GM23338 (cell line): Measurements from ENCODE around the gene CDK17.

Experiments
- CTCF ChIP-seq, 2 experiments: fragments of 200-600 bp in 1 of 2; sonication (generic) in 1 of 2; conservative IDR thresholded peaks; 2 replicates each; pipeline versions ENCODE4 v1.5.1 to v1.6.1; 2016 to 2017; ENCODE audit warnings: antibody characterized with exemption in 2 of 2, low read depth in 2 of 2, mild to moderate bottlenecking in 2 of 2, moderate library complexity in 1 of 2
- EZH2phosphoT487 ChIP-seq: fragments of 200-600 bp; sonication (generic); IDR thresholded peaks from one replicate; pipeline ENCODE4 v1.8.1; 2018; ENCODE audit warnings: antibody characterized with exemption; ENCODE audit not compliant: unreplicated experiment
- JUNB ChIP-seq: IDR thresholded peaks from one replicate; pipeline ENCODE4 v1.6.1; 2016; ENCODE audit warnings: antibody characterized with exemption; ENCODE audit not compliant: unreplicated experiment
- POLR2AphosphoS5 ChIP-seq: IDR thresholded peaks from 2 replicates; pipeline ENCODE4 v1.6.1; 2016; ENCODE audit warnings: antibody characterized with exemption, low read depth

- TF ChIP-seq POLR2AphosphoS5 (no peak), CTCF (conservative IDR thresholded peaks at IDR 0.05; ENCODE audit: low read depth in 2 of 2) (no peak), JUNB (no peak), EZH2phosphoT487 (no peak)
These were observed 45.7 kb upstream of the CDK17 start for GRCh38 chr12:96445691-96446583.
